GM23338 (cell line): Measurements from ENCODE around the gene C3orf22.

Experiments
- CTCF ChIP-seq, 2 experiments: fragments of 200-600 bp in 1 of 2; sonication (generic) in 1 of 2; conservative IDR thresholded peaks; 2 replicates each; pipeline versions ENCODE4 v1.5.1 to v1.6.1; 2016 to 2017; ENCODE audit warnings: antibody characterized with exemption in 2 of 2, low read depth in 2 of 2, mild to moderate bottlenecking in 2 of 2, moderate library complexity in 1 of 2
- EZH2 ChIP-seq: fragments of 200-600 bp; sonication (generic); IDR thresholded peaks from one replicate; pipeline ENCODE4 v1.8.0; 2017; ENCODE audit warnings: antibody characterized with exemption, mild to moderate bottlenecking, low read depth; ENCODE audit not compliant: unreplicated experiment
- EZH2phosphoT487 ChIP-seq: fragments of 200-600 bp; sonication (generic); IDR thresholded peaks from one replicate; pipeline ENCODE4 v1.8.1; 2018; ENCODE audit warnings: antibody characterized with exemption; ENCODE audit not compliant: unreplicated experiment
- TF ChIP-seq, protein P1 (sequence below): IDR thresholded peaks from one replicate; pipeline ENCODE4 v1.6.1; 2018; ENCODE audit warnings: antibody characterized with exemption; ENCODE audit not compliant: unreplicated experiment

DNA sequence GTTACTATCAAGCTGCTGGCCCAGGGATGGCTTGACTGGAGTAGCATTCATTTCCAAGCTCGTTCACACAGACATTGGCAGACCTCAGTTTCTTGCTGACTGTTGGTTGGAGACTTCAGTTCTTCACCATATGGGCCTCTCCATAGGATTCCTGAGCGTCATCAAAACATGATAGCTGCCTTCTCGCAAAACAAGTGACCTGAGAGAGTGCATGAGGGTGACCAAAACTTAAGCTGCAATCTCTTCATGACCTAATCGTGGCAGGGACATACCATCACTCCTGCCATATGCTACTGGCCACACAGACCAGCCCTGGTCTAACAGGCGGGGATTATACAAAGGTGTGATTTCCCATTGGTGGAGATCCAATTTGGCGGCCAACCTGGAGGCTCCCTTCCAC, 46.0 kb upstream of the C3orf22 start:
- no peak for TF ChIP-seq EZH2phosphoT487
- no peak for TF ChIP-seq CTCF (conservative IDR thresholded peaks at IDR 0.05; ENCODE audit: low read depth in 2 of 2)
- no peak for TF ChIP-seq EZH2
- TF ChIP-seq, protein P1, sequence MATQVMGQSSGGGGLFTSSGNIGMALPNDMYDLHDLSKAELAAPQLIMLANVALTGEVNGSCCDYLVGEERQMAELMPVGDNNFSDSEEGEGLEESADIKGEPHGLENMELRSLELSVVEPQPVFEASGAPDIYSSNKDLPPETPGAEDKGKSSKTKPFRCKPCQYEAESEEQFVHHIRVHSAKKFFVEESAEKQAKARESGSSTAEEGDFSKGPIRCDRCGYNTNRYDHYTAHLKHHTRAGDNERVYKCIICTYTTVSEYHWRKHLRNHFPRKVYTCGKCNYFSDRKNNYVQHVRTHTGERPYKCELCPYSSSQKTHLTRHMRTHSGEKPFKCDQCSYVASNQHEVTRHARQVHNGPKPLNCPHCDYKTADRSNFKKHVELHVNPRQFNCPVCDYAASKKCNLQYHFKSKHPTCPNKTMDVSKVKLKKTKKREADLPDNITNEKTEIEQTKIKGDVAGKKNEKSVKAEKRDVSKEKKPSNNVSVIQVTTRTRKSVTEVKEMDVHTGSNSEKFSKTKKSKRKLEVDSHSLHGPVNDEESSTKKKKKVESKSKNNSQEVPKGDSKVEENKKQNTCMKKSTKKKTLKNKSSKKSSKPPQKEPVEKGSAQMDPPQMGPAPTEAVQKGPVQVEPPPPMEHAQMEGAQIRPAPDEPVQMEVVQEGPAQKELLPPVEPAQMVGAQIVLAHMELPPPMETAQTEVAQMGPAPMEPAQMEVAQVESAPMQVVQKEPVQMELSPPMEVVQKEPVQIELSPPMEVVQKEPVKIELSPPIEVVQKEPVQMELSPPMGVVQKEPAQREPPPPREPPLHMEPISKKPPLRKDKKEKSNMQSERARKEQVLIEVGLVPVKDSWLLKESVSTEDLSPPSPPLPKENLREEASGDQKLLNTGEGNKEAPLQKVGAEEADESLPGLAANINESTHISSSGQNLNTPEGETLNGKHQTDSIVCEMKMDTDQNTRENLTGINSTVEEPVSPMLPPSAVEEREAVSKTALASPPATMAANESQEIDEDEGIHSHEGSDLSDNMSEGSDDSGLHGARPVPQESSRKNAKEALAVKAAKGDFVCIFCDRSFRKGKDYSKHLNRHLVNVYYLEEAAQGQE, result no peak
